Measurements from ENCODE around the gene R3HDML. TPM values are rescaled to one million over a fixed set of nuclear protein-coding genes. Genes with fewer than 3 reads are reported as not detected.
A peak's percentile ranks its signal among the peaks of the same experiment; 100 is the strongest.

R3HDML gene
- total and polyA plus RNA-seq, 2 of the 13 experiments (the other 11 are each of a cell fraction or from before 2014, with no cell fraction given): not detected

- no peak for TF ChIP-seq ZNF362 (CRISPR knock-in tag; IDR thresholded peaks at IDR 0.05; ENCODE audit: borderline replicate concordance)
These were observed 57.5 kb downstream of the R3HDML start (continued) for GRCh38 chr20:44394452-44394701.

- Histone ChIP-seq H3K9me3 (ENCODE audit: low read length) (no peaks in the 10 kb centered on the region), H2AFZ (ENCODE audit: low read length) (no peak overlapping the region), H3K27ac (ENCODE audit: extremely low read length, insufficient read depth, low read length) (peak overlapping the region; percentile 94), H3K4me1 (ENCODE audit: insufficient read depth, low read length) (peaks cover 92% of the 10 kb centered on the region), H3K4me3 (replicated peaks in 1 of 3; ENCODE audit: insufficient read depth in 1 of 3, low read depth in 2 of 3, low read length in 3 of 3) (peak overlapping the region; percentile 39 to 74 (median 48)), H3K9ac (ENCODE audit: insufficient read depth, low read depth, low read length) (peak overlapping the region; percentile 68), H3K36me3 (replicated peaks in 1 of 2; ENCODE audit: control insufficient read depth in 1 of 2, insufficient read depth in 2 of 2, low read length in 2 of 2) (peaks cover 13 to 18% of the 10 kb centered on the region in 2 experiments), H3K4me2 (ENCODE audit: low read depth, low read length) (peak overlapping the region; percentile 89), H3K27me3 (ENCODE audit: control insufficient read depth in 1 of 2, insufficient read depth in 2 of 2, low read length in 2 of 2) (no peaks in the 10 kb centered on the region), H4K20me1 (ENCODE audit: insufficient read depth, low read length) (no peaks in the 10 kb centered on the region), H3K79me2 (ENCODE audit: insufficient read depth, low read length) (peaks cover 58% of the 10 kb centered on the region)
- BruUV-seq (replicated peaks): TSS peak; percentile 54
- intact Hi-C loops (cut with micrococcal nuclease; ENCODE audit: unreplicated experiment) (loop anchor here (1.0 to 5.0 kb wide), 8 partner anchors 16 to 212 kb away; partner anchors contain the start of gene HNF4A), in situ Hi-C loops (cut with HindIII; ENCODE audit: extremely low pct_ligation_motif_present, low pct_unique_long_range_greater_than_20kb) (loop anchor here (5.0 kb wide), 1 partner anchor 67 kb away; no protein-coding TSS in a partner anchor)
- DNase-seq (ENCODE audit: low spot score) (no peak), FAIRE-seq (peak; percentile 99), ATAC-seq (no peak; the same call in 1 of the 3 replicates)
- ChIA-PET CTCF (ENCODE audit: low intra/inter-chr PET ratio, low total read pairs) (no interaction called here), POLR2A (interaction anchor here (0.7 to 10.8 kb wide), 34 partner anchors 8 to 845 kb away, joined by 3 to 556 read pairs (median 7); partner anchors contain the start of genes FITM2, HNF4A, OSER1 and SERINC3)
- WGBS (ENCODE audit: low lambda C conversion rate): 1% methylated on average over 15 of the region's 15 CpGs
- peak; percentile 38; the same call in 1 of the 2 replicates for TF ChIP-seq ERF (CRISPR knock-in tag; IDR thresholded peaks at IDR 0.05)
- peak; percentile 92; the same call in 1 of the 2 replicates for TF ChIP-seq ESRRA (CRISPR knock-in tag; IDR thresholded peaks at IDR 0.05; ENCODE audit: low read depth)
- TF ChIP-seq YY1 (IDR thresholded peaks at IDR 0.05; ENCODE audit: insufficient read depth, insufficient replicate concordance, low read depth, low read length): peak; percentile 74
- peak; percentile 97 for TF ChIP-seq SAP130 (CRISPR knock-in tag; IDR thresholded peaks at IDR 0.05; ENCODE audit: low read depth)
- TF ChIP-seq ZNF749 (CRISPR knock-in tag; IDR thresholded peaks at IDR 0.05; ENCODE audit: borderline replicate concordance): peak; percentile 97; the same call in 1 of the 2 replicates
- TF ChIP-seq CEBPG (CRISPR knock-in tag; IDR thresholded peaks at IDR 0.05): peak; percentile 98
- TF ChIP-seq KLF13 (CRISPR knock-in tag; IDR thresholded peaks at IDR 0.05): no peak
- TF ChIP-seq TBX3 (IDR thresholded peaks at IDR 0.05; ENCODE audit: borderline replicate concordance): peak; percentile 98; the same call in 1 of the 2 replicates
- TF ChIP-seq ZNF333 (CRISPR knock-in tag; IDR thresholded peaks at IDR 0.05; ENCODE audit: borderline replicate concordance): 0 out of 2 replicates have a peak, but pooled peaks have one; percentile 82
- TF ChIP-seq ZNF331 (CRISPR knock-in tag; IDR thresholded peaks at IDR 0.05): peak; percentile 98; the same call in 1 of the 2 replicates
- TF ChIP-seq ZFP62 (CRISPR knock-in tag; IDR thresholded peaks at IDR 0.05): 0 out of 2 replicates have a peak, but pooled peaks have one; percentile 29
- no peak for TF ChIP-seq ZSCAN12 (CRISPR knock-in tag; IDR thresholded peaks at IDR 0.05)
- TF ChIP-seq ZNF678 (CRISPR knock-in tag; IDR thresholded peaks at IDR 0.05): peak; percentile 72; the same call in 1 of the 2 replicates
- peak; percentile 97 for TF ChIP-seq ZSCAN30 (CRISPR knock-in tag; IDR thresholded peaks at IDR 0.05)
- no peak for TF ChIP-seq SMARCC2 (IDR thresholded peaks at IDR 0.05)
- TF ChIP-seq RERE (CRISPR knock-in tag; IDR thresholded peaks at IDR 0.05; ENCODE audit: low read depth): peak; percentile 100
These were observed 58.0 kb downstream of the R3HDML start for GRCh38 chr20:44394702-44395460.

Measured in HepG2 (cell line).